ENCODE data around the gene TRIM46. TPM values are rescaled to one million over a fixed set of nuclear protein-coding genes. Genes with fewer than 3 reads are reported as not detected.
"Not testable (repeated sequence)": the region's sequence is repeated elsewhere in the genome, so short reads cannot be mapped to it uniquely, and the experiment has no call there.

Gene TRIM46
- total and polyA plus RNA-seq, 10 donors: 0.35 to 3.6 (median 1.2) TPM

DNA sequence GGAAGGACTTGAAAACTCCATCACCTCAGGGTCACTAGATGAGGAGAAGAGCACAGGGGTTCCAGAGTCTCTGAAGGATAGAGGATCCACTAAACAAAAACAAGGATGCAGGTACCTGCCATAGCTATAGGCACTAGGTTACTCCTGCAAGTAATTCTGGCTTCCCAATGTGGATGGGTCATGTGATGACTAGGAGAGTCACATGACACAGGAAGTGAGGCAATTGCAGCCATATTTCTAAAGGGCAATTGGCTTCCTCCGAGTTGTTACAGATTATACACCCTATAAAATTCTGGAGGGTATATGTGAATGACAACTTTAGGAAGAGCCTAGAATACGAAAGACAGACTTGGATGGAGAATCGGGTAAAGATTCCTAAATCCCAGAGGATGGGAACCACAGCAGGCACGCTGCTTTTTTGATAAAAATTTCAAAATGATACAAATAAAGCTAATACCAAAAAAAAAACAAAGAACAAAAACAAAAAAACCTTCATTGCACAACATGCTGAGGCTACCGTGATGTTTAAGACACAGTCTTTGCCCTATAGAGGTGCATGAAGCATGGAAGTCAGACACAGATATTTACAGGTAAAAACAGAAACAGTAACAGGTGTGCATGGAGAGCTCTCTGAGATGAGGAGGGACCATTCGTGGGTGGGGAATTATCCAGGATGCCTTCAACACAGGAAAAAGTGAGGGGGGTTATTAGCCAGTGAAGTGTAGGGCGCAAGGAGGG lies 45.4 kb downstream of the TRIM46 start:
- 39 to 49% (median 47%) methylated on average over 7 of the region's 7 CpGs for WGBS, 5 donors
- intact Hi-C loops (cut with DNase I; ENCODE audit: low total_unique reads): no loop called here
- DNase-seq: no peak
- TF ChIP-seq POLR2A (IDR thresholded peaks at IDR 0.05) (no peak), POLR2AphosphoS5 (IDR thresholded peaks at IDR 0.05) (no peak), CTCF (IDR thresholded peaks at IDR 0.05 in 8 of 11, conservative IDR thresholded peaks at IDR 0.05 in 3 of 11) (no peak)
- peaks cover 0 to 23% (median 0%) of the 10 kb centered on the region in 6 donors for H3K36me3 ChIP-seq
- H3K4me1 ChIP-seq: peaks cover 0 to 62% (median 22%) of the 10 kb centered on the region in 6 donors
- H3K27ac ChIP-seq: peak overlapping the region in 7 of 8 donors; percentile 18 to 82 (median 70)
- H3K4me3 ChIP-seq: peak overlapping the region in 1 of 8 donors; percentile 33
- no peaks in the 10 kb centered on the region for H3K27me3 ChIP-seq (replicated peaks in 1 of 7)
- H3K9me3 ChIP-seq: no peaks in the 10 kb centered on the region

- H3K27me3 ChIP-seq (replicated peaks in 1 of 7): no peaks in the 10 kb centered on the region
- H3K4me3 ChIP-seq: peak overlapping the region in 1 of 8 donors; percentile 33
- H3K4me1 ChIP-seq: peaks cover 0 to 68% (median 28%) of the 10 kb centered on the region in 6 donors
- intact Hi-C loops (cut with DNase I; ENCODE audit: low total_unique reads): loop anchor here (10.0 kb wide), 1 partner anchor 45 kb away; the partner anchor contains the start of genes KRTCAP2 and TRIM46
- 4 to 32% (median 11%) methylated on average over 1 of the region's 1 CpG for WGBS, 5 donors
- H3K9me3 ChIP-seq: no peaks in the 10 kb centered on the region
- DNase-seq: no peak
- peak overlapping the region in 7 of 8 donors; percentile 18 to 82 (median 70) for H3K27ac ChIP-seq
- peaks cover 0 to 21% (median 0%) of the 10 kb centered on the region in 6 donors for H3K36me3 ChIP-seq
- TF ChIP-seq CTCF (IDR thresholded peaks at IDR 0.05 in 8 of 11, conservative IDR thresholded peaks at IDR 0.05 in 3 of 11) (no peak), POLR2A (IDR thresholded peaks at IDR 0.05) (no peak), POLR2AphosphoS5 (IDR thresholded peaks at IDR 0.05) (no peak)
Observed at GRCh38 chr1:155219592-155220031, 46.0 kb downstream of the TRIM46 start.

GRCh38 chr1:155220211-155220965 lies 46.7 kb downstream of the TRIM46 start:
- not testable (repeated sequence) for H3K4me3 ChIP-seq; DNase-seq; H3K9me3 ChIP-seq; H3K27me3 ChIP-seq (replicated peaks in 1 of 7)
- WGBS, 5 donors: 69 to 83% (median 76%) methylated on average over 10 of the region's 10 CpGs
- Histone ChIP-seq H3K36me3 (peaks cover 0 to 13% (median 0%) of the 10 kb centered on the region in 6 donors), H3K4me1 (peaks cover 5 to 71% (median 35%) of the 10 kb centered on the region in 6 donors), H3K27ac (peak overlapping the region in 6 of 8 donors; percentile 18 to 82 (median 72))
- intact Hi-C loops (cut with DNase I; ENCODE audit: low total_unique reads): loop anchor here (10.0 kb wide), 1 partner anchor 46 kb away; the partner anchor contains the start of genes KRTCAP2 and TRIM46

DNA sequence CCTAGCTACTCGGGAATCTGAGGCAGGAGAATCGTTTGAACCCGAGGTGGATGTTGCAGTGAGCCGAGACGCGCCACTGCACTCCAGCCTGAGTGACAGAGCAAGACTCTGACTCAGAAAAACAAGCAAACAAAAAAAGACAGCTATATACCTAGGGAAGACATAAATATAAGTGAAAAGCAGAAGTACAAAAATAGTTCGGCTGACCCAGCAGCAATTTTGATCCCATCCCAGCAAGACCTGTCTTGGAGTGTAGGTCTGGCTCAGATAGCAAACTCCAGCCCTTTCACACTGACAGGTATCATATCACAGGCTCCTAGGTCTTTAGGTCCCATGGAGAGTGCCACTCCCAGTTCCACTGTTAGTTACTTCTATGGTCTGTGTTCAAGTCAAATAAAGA lies 49.4 kb downstream of the TRIM46 start:
- 40 to 58% (median 52%) methylated on average over 7 of the region's 7 CpGs for WGBS, 5 donors
- Histone ChIP-seq H3K27me3 (replicated peaks in 1 of 7) (no peaks in the 10 kb centered on the region), H3K27ac (peak overlapping the region in 3 of 8 donors; percentile 10 to 56 (median 30)), H3K9me3 (no peaks in the 10 kb centered on the region), H3K36me3 (no peaks in the 10 kb centered on the region), H3K4me3 (no peak overlapping the region), H3K4me1 (peaks cover 7 to 91% (median 54%) of the 10 kb centered on the region in 6 donors)
- intact Hi-C loops (cut with DNase I; ENCODE audit: low total_unique reads): loop anchor here (10.0 kb wide), 1 partner anchor 48 kb away; the partner anchor contains the start of genes KRTCAP2 and TRIM46
- DNase-seq: no peak
- no peak for TF ChIP-seq CTCF (IDR thresholded peaks at IDR 0.05 in 8 of 11, conservative IDR thresholded peaks at IDR 0.05 in 3 of 11)
- no peak for TF ChIP-seq POLR2A (IDR thresholded peaks at IDR 0.05)
- no peak for TF ChIP-seq POLR2AphosphoS5 (IDR thresholded peaks at IDR 0.05)

- Histone ChIP-seq H3K4me1 (peaks cover 7 to 77% (median 51%) of the 10 kb centered on the region in 6 donors), H3K27ac (peak overlapping the region in 4 of 8 donors; percentile 89 to 90 (median 90))
- not testable (repeated sequence) for H3K36me3 ChIP-seq; H3K27me3 ChIP-seq (replicated peaks in 1 of 7); H3K4me3 ChIP-seq; H3K9me3 ChIP-seq; DNase-seq
- intact Hi-C loops (cut with DNase I; ENCODE audit: low total_unique reads): loop anchor here (10.0 kb wide), 1 partner anchor 51 kb away; the partner anchor contains the start of genes KRTCAP2 and TRIM46
- WGBS, 5 donors: 88 to 94% (median 93%) methylated on average over 8 of the region's 8 CpGs
Observed at GRCh38 chr1:155225404-155225759, 51.7 kb downstream of the TRIM46 start.
